ENCODE results near the gene BST2.
"Not testable (repeated sequence)": the region's sequence is repeated elsewhere in the genome, so short reads cannot be mapped to it uniquely, and the experiment has no call there.

The BST2 gene

DNA sequence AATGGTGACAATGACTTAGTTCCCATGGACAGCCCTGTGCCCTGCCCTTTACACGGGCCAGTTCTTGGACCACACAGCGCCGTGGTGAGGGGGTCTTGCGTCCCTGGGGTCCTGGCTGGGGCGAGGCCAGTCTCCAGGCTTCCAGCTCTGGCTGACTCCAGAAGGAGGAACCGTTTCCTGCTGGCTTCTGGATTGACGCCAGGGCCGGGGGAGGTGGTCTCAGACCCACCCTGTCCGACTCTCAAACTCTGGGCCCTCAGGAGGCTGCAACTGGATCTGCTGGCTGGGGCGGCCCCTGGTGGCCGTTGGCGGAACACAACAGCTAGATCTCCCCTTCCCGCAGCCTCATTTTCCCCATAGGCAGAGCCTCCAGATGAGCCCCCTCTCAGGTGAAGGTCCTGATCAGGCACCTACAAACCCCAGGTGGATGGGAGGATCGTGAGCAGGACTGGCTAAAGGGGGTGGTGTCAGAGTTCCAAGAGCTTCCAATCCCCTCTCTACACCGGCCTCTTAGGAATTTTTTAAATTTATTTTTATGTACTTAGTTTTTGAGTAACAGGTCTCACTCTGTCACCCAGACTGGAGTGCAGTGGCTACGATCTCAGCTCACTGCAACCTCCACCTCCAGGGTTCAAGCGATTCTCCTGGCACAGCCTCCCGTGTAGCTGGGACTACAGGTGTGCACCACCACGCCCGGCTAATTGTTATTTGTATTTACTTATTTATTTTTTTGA is 19.4 kb downstream of the BST2 start:
- DNase-seq, result peak; percentile 87

DNA sequence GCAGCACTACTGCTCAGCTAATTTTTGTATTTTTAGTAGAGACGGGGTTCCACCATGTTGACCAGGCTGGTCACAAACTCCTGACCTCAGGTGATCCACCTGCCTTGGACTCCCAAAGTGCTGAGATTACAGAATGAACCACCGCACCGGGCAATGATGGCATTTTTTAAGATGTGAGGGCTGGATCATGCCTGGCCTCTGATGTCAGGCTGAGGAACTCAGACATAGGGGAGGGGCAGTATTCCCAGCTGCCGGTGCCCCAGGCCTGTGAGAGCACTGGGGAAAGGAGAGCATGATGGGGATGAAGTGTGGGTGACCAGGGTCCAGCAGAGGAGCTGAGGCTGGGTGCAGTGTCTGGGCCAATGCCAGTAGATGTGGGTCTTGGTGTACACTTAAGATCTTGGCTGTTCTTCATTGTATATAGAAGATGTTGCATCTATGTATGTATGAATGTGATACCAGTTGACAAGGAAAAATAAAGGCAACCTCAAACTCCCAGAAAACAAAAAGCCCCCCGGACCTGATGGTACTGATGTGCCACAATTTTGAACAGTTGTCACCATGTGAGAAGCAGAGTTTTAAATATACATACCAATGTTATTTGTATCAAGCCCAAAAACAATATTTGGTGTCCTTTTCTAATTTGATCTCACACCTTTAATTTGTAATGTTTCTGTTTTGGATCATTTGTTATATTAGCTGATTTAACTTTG is 24.8 kb downstream of the BST2 start:
- DNase-seq, result no peak

DNA sequence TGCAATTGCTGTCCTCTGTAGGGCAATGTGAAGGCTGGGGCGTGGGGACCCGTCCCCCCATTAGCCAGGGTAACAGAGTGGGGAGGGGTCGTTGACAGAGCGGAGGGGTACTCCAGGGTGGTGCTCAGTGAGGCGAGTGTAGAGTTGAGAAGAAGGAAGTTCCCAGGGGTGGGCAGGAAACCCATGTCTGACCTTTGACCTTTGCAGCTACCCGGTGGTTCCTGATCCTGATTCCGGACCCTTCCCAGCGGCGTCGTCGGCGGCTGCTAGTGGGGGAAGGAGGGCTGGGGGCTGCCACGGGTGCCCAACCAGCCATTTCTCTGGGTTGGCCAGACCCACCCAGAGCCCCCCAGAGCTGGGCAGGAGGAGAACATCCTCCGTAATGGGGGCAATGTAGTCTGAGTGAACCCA is 26.2 kb downstream of the BST2 start:
- DNase-seq, result no peak

- DNase-seq, result no peak
These were observed 27.2 kb downstream of the BST2 start for GRCh38 chr19:17378271-17378670.

- no peak for DNase-seq
These were observed 28.4 kb downstream of the BST2 start, which contains the start of gene PLVAP for GRCh38 chr19:17376935-17377600. TSS of gene PLVAP (minus strand) at chr19:17377342. CDS start at chr19:17377288, 54 bp downstream.

DNA sequence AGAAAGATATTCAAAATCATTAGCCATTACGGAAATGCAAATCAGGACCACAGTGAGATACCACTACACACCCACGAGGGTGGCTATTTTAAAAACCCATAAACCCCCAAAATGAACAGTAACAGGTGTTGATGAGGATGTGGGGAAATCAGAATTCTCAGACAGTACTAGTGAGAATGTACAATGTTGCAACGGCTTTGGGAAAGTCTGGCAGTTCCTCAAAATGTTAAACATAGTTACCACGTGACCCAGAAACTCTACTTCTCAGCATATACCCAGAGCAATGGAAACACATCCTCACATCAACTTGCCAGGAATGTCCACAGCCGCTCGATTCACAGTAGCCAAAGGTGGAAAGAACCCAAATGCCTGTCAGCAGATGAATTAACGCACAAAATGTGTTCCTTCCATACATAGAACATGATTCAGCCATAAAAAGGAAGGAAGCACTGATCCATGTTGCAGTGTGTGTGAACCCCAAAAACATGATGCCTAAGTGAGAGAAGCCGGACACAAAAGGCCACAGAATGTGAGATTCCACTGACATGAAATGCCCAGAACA is 35.3 kb downstream of the BST2 start:
- DNase-seq, result no peak

- DNase-seq, result no peak
These were observed 40.1 kb downstream of the BST2 start for GRCh38 chr19:17365361-17365760.

GRCh38 chr19:17363852-17364605 is 41.4 kb downstream of the BST2 start:
- not testable (repeated sequence) for DNase-seq

DNA sequence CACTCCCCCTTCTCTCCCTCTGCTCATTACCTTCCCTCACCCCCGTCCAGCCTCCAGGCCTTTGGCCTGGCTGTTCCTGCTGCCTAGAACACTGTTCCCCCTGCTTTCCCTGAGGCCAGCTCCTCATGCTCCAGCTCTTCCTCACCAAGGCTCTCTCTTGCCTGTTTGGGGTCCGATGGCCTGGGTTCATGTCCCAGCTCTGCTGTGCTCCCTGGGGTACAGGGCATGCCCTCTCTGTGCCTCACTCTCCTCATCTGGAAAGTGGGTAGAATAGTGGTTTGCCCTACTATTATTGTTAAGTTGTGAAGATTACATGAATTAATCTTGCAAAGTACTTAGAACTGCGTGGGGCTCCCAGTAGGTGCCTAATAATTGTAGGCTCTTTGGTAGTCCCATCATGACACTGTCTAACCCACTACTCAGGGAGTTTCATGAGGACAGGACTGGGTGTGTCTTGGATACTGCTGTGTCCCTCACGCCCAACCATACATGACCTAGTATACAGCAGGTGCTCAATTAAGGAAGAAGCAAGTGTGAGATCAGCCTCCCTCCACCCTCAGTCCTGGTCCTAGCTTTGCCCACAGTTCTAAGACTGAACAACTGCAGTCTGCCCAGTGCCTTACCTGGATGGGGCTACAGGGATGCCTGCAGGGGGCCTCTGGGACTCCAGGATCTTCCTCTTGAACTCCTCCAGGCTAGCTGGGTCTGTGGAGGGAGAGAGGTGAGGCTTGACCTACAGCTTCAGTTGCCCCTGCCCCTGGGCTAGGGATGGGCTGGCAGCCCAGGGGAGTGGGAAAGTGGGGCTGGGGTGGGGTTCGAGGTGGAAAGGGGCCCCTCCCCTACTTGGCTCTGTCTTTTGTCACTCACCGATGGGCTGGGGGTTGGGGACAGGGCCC is 45.3 kb downstream of the BST2 start:
- DNase-seq, result no peak

DNA sequence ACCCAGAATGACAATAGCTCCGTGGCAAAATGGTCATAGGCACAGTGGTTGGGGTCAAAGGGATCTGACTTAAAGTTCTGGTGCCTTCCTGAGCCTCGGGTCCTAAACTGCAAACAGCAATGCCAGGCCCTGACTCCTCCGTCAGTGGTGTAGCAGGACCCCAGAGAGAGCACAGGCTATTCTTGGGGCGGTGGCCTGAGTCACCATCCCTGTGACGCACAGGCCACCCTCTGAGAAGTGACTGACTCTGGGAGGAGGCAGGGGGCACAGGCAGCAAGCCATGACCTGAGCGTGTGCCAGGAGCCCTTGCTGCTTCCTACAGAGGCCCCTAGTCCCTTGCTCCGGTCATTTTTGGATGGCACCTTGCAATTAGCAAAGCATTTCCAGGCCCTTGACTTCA is 47.0 kb downstream of the BST2 start:
- peak; percentile 74 for DNase-seq

- no peak for DNase-seq
These were observed 47.7 kb downstream of the BST2 start for GRCh38 chr19:17357724-17358123.

DNA sequence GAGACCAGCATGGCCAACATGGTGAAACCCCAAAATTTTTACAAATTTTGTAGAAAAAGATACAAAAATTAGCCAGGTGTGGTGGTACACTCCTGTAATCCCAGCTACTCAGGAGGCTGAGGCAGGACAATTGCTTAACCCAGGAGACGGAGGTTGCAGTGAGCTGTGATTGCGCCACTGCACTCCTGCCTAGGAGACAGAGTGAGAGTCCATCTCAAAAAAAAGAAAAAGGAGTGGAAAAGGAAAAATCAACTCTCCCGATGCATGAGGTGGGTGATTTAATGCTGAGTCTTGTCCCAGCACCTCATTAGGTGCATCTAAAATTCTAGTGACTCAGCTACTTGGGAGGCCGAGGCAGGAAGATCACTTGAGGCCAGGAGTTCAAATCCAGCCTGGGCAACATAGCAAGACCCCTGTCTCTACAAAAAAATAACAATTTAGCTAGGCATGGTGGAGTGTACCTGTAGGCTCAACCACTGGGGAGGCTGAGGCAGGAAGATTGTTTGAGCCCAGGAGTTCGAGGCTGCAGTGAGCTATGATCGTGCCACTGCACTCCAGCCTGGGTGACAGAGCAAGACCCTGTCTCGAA is 48.3 kb downstream of the BST2 start:
- DNase-seq, result no peak

GRCh38 chr19:17353386-17353785 is 52.0 kb downstream of the BST2 start:
- DNase-seq, result no peak

All from 8988T (cell line).